Measurements from ENCODE around the gene GRID1. TPM values are rescaled to one million over a fixed set of nuclear protein-coding genes. Genes with fewer than 3 reads are reported as not detected.
"Not testable (repeated sequence)": the region's sequence is repeated elsewhere in the genome, so short reads cannot be mapped to it uniquely, and the experiment has no call there.

GRID1 gene
- total RNA-seq, 1 donor, result under 0.01 TPM

GRCh38 chr10:86392723-86393094 lies 26.1 kb upstream of the GRID1 start:
- DNase-seq (ENCODE audit: low read depth in 2 of 3, low spot score in 2 of 3), result no peak

GRCh38 chr10:86391986-86392722 lies 25.6 kb upstream of the GRID1 start:
- no peak for DNase-seq (ENCODE audit: low read depth in 2 of 3, low spot score in 2 of 3)

- DNase-seq (ENCODE audit: low read depth in 2 of 3, low spot score in 2 of 3), result no peak
Observed at GRCh38 chr10:86391236-86391840, 24.7 kb upstream of the GRID1 start.

- no peak for DNase-seq (ENCODE audit: low read depth in 2 of 3, low spot score in 2 of 3)
Observed at GRCh38 chr10:86390337-86391120, 23.9 kb upstream of the GRID1 start.

GRCh38 chr10:86389441-86390193 lies 23.0 kb upstream of the GRID1 start:
- DNase-seq (ENCODE audit: low read depth in 2 of 3, low spot score in 2 of 3), result peak in 1 of 3 donors; percentile 27

GRCh38 chr10:86389109-86389440 lies 22.5 kb upstream of the GRID1 start:
- not testable (repeated sequence) for DNase-seq (ENCODE audit: low read depth in 2 of 3, low spot score in 2 of 3)

GRCh38 chr10:86388119-86388704 lies 21.6 kb upstream of the GRID1 start:
- DNase-seq (ENCODE audit: low read depth in 2 of 3, low spot score in 2 of 3), result no peak

GRCh38 chr10:86387178-86387794 lies 20.7 kb upstream of the GRID1 start:
- peak in 1 of 3 donors; percentile 33 for DNase-seq (ENCODE audit: low read depth in 2 of 3, low spot score in 2 of 3)

- no peak for DNase-seq (ENCODE audit: low read depth in 2 of 3, low spot score in 2 of 3)
Observed at GRCh38 chr10:86385806-86386205, 19.2 kb upstream of the GRID1 start.

- no peak for DNase-seq (ENCODE audit: low read depth in 2 of 3, low spot score in 2 of 3)
Observed at GRCh38 chr10:86377797-86378146, 11.2 kb upstream of the GRID1 start.

- peak; percentile 64 to 67 (median 67) for DNase-seq (ENCODE audit: low read depth in 2 of 3, low spot score in 2 of 3)
Observed at GRCh38 chr10:86376852-86377796, 10.5 kb upstream of the GRID1 start.

GRCh38 chr10:86376403-86376802 lies 9.8 kb upstream of the GRID1 start:
- no peak for DNase-seq (ENCODE audit: low read depth in 2 of 3, low spot score in 2 of 3)

- DNase-seq (ENCODE audit: low read depth in 2 of 3, low spot score in 2 of 3), result no peak
Observed at GRCh38 chr10:86375204-86375603, 8.6 kb upstream of the GRID1 start.

- no peak for DNase-seq (ENCODE audit: low read depth in 2 of 3, low spot score in 2 of 3)
Observed at GRCh38 chr10:86374664-86375063, 8.1 kb upstream of the GRID1 start.

GRCh38 chr10:86373828-86374227 lies 7.2 kb upstream of the GRID1 start:
- no peak for DNase-seq (ENCODE audit: low read depth in 2 of 3, low spot score in 2 of 3)

GRCh38 chr10:86373251-86373650 lies 6.7 kb upstream of the GRID1 start:
- no peak for DNase-seq (ENCODE audit: low read depth in 2 of 3, low spot score in 2 of 3)

GRCh38 chr10:86372784-86373239 lies 6.2 kb upstream of the GRID1 start:
- DNase-seq (ENCODE audit: low read depth in 2 of 3, low spot score in 2 of 3), result no peak

- DNase-seq (ENCODE audit: low read depth in 2 of 3, low spot score in 2 of 3), result no peak
Observed at GRCh38 chr10:86372119-86372783, 5.7 kb upstream of the GRID1 start.

GRCh38 chr10:86371691-86372090 lies 5.1 kb upstream of the GRID1 start:
- no peak for DNase-seq (ENCODE audit: low read depth in 2 of 3, low spot score in 2 of 3)

Measured in hematopoietic multipotent progenitor cell (in vitro differentiated cells).